Measurements from ENCODE around the gene TRIM14.

The TRIM14 gene

GRCh38 chr9:98039607-98040017 lies 79.4 kb downstream of the TRIM14 start:
- no peak for TF ChIP-seq CTCF (conservative IDR thresholded peaks at IDR 0.05; ENCODE audit: low read length)
- DNase-seq (ENCODE audit: low read depth): no peak

GRCh38 chr9:98038958-98039357 lies 80.1 kb downstream of the TRIM14 start:
- no peak overlapping the region for H3K4me3 ChIP-seq (ENCODE audit: low read length)
- TF ChIP-seq CTCF (conservative IDR thresholded peaks at IDR 0.05; ENCODE audit: low read length): no peak
- no peak for DNase-seq (ENCODE audit: low read depth)

More at GRCh38 chr9:98039607-98040017, 79.4 kb downstream of the TRIM14 start:
- no peak overlapping the region for H3K4me3 ChIP-seq (ENCODE audit: low read length)

GRCh38 chr9:98037357-98037756 lies 81.7 kb downstream of the TRIM14 start:
- DNase-seq (ENCODE audit: low read depth): no peak
- no peak for TF ChIP-seq CTCF (conservative IDR thresholded peaks at IDR 0.05; ENCODE audit: low read length)
- H3K4me3 ChIP-seq (ENCODE audit: low read length): no peak overlapping the region

GRCh38 chr9:98034593-98035546 lies 84.2 kb downstream of the TRIM14 start:
- TF ChIP-seq CTCF (conservative IDR thresholded peaks at IDR 0.05; ENCODE audit: low read length): peak; percentile 88
- peak overlapping the region; percentile 33 for H3K4me3 ChIP-seq (ENCODE audit: low read length)
- DNase-seq (ENCODE audit: low read depth): peak; percentile 69

- no peak for TF ChIP-seq CTCF (conservative IDR thresholded peaks at IDR 0.05; ENCODE audit: low read length)
- no peak overlapping the region for H3K4me3 ChIP-seq (ENCODE audit: low read length)
- peak; percentile 56 for DNase-seq (ENCODE audit: low read depth)
Measured at GRCh38 chr9:98031935-98032334, 87.1 kb downstream of the TRIM14 start.

GRCh38 chr9:98031169-98031568 lies 87.9 kb downstream of the TRIM14 start:
- no peak overlapping the region for H3K4me3 ChIP-seq (ENCODE audit: low read length)
- DNase-seq (ENCODE audit: low read depth): no peak
- no peak for TF ChIP-seq CTCF (conservative IDR thresholded peaks at IDR 0.05; ENCODE audit: low read length)

- no peak for TF ChIP-seq CTCF (conservative IDR thresholded peaks at IDR 0.05; ENCODE audit: low read length)
- H3K4me3 ChIP-seq (ENCODE audit: low read length): no peak overlapping the region
- DNase-seq (ENCODE audit: low read depth): no peak
Measured at GRCh38 chr9:98024702-98025101, 94.3 kb downstream of the TRIM14 start.
